ENCODE results near the gene TMPRSS13. TPM values are rescaled to one million over a fixed set of nuclear protein-coding genes. Genes with fewer than 3 reads are reported as not detected.

The TMPRSS13 gene
- total RNA-seq, 2 experiments from 2014 or later, result 0.99 to 1.4 TPM

DNA sequence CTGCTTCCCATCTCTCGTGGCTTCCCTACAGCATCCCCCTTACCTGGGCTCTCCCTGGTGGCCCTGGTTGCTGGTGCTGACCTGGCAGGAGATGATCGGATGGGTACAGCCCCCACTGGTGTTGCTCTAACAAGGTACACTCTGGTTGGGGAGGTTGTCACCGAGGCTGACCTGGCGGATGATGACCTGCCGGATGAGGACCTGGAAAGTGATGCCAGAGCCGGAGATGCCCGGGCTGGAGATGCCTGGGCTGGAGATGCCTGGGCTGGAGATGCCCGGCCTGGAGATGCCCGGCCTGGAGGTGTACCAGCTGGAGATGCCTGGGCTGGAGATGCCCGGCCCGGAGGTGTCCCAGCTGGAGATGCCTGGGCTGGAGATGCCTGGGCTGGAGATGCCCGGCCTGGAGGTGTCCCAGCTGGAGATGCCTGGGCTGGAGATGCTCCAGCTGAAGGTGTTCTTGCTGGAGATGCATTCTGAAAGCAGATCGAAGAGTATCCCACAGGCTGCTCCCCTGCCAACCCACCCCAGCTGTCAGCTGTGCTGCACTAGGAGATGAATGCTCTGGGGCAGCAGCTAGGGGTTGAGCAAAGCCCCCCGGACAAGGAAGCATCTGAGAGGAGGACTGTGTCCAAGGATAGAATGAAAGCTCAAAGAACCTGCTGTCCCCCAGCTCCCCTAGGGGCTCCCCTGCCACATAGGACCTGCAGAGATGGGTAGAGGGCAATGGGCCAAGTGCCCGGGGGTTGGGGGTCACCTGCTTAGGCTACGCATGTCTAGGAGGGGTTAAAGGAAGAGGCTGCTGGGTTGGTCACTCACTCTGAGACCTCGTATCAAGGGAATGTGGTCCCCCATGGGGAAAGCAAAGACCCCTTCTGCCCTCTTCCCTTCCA lies 10.6 kb downstream of the TMPRSS13 start:
- Histone ChIP-seq H3K27me3 (ENCODE audit: control insufficient read depth in 1 of 2, insufficient read depth in 2 of 2, low read length in 2 of 2) (no peaks in the 10 kb centered on the region), H3K27ac (ENCODE audit: low read depth in 1 of 2, low read length in 2 of 2) (no peak overlapping the region), H3K4me1 (ENCODE audit: insufficient read depth, low read length) (no peaks in the 10 kb centered on the region), H3K36me3 (ENCODE audit: insufficient read depth, low read length) (no peaks in the 10 kb centered on the region), H3K9me3 (ENCODE audit: control insufficient read depth in 1 of 2, insufficient read depth in 1 of 2, low read length in 2 of 2) (no peaks in the 10 kb centered on the region), H3K4me3 (ENCODE audit: low read length) (no peak overlapping the region)
- Mint-ChIP-seq H3K36me3 (ENCODE audit: low read depth) (no peaks in the 10 kb centered on the region), H3K4me1 (ENCODE audit: low read depth) (no peaks in the 10 kb centered on the region), H3K9me3 (no peaks in the 10 kb centered on the region), H3K4me3 (no peak overlapping the region), H3K27ac (no peak overlapping the region), H3K27me3 (no peaks in the 10 kb centered on the region)
- DNase-seq (peak in 1 of 14 experiments; percentile 17), ATAC-seq (ENCODE audit: poor library complexity) (no peak)
- intact Hi-C loops (cut with DNase I, micrococcal nuclease), result no loop called here
- TF ChIP-seq, protein P1, sequence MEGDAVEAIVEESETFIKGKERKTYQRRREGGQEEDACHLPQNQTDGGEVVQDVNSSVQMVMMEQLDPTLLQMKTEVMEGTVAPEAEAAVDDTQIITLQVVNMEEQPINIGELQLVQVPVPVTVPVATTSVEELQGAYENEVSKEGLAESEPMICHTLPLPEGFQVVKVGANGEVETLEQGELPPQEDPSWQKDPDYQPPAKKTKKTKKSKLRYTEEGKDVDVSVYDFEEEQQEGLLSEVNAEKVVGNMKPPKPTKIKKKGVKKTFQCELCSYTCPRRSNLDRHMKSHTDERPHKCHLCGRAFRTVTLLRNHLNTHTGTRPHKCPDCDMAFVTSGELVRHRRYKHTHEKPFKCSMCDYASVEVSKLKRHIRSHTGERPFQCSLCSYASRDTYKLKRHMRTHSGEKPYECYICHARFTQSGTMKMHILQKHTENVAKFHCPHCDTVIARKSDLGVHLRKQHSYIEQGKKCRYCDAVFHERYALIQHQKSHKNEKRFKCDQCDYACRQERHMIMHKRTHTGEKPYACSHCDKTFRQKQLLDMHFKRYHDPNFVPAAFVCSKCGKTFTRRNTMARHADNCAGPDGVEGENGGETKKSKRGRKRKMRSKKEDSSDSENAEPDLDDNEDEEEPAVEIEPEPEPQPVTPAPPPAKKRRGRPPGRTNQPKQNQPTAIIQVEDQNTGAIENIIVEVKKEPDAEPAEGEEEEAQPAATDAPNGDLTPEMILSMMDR (IDR thresholded peaks at IDR 0.05), result no peak
- CTCF ChIA-PET, result no interaction called here
- POLR2A ChIA-PET, result no interaction called here

DNA sequence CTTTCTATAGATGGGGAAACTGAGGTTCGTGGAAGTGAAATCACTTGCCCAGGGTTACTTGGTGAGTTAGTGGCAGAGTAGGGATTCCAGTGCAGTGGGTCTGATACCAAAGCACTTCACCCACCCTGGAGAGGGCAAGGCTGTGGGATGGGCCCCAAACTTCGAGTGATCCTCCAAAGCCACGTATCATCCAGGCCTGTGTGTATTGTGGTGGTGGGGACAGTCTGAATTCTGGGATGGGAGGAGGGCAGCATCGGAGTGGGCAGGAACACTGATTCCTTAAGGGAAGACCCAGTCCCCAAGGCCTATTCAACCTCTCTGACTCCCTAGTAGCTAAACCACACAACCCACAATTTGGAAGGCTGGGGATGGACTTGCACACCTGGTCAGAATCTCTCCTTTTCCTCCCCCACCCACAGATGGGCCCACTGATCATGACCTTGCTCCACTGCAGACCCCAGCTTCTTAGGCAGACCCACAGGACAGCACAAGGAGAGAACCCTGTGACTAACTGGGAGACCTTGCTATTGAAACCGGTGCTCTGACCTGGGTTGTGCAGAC lies 11.5 kb downstream of the TMPRSS13 start:
- Histone ChIP-seq H3K36me3 (ENCODE audit: insufficient read depth, low read length) (no peaks in the 10 kb centered on the region), H3K4me1 (ENCODE audit: insufficient read depth, low read length) (no peaks in the 10 kb centered on the region), H3K9me3 (ENCODE audit: control insufficient read depth in 1 of 2, insufficient read depth in 1 of 2, low read length in 2 of 2) (no peaks in the 10 kb centered on the region), H3K27ac (ENCODE audit: low read depth in 1 of 2, low read length in 2 of 2) (no peak overlapping the region), H3K27me3 (ENCODE audit: control insufficient read depth in 1 of 2, insufficient read depth in 2 of 2, low read length in 2 of 2) (no peaks in the 10 kb centered on the region), H3K4me3 (ENCODE audit: low read length) (no peak overlapping the region)
- no peak for ATAC-seq (ENCODE audit: poor library complexity)
- peak in 1 of 14 experiments; percentile 14 for DNase-seq
- CTCF ChIA-PET, result no interaction called here
- no peaks in the 10 kb centered on the region for H3K27me3 Mint-ChIP-seq
- TF ChIP-seq, protein P1 (IDR thresholded peaks at IDR 0.05), result no peak
- H3K27ac Mint-ChIP-seq, result no peak overlapping the region
- H3K36me3 Mint-ChIP-seq (ENCODE audit: low read depth), result no peaks in the 10 kb centered on the region
- intact Hi-C loops (cut with DNase I, micrococcal nuclease), result no loop called here
- no peak overlapping the region for H3K4me3 Mint-ChIP-seq
- no peaks in the 10 kb centered on the region for H3K4me1 Mint-ChIP-seq (ENCODE audit: low read depth)
- POLR2A ChIA-PET, result no interaction called here
- no peaks in the 10 kb centered on the region for H3K9me3 Mint-ChIP-seq

DNA sequence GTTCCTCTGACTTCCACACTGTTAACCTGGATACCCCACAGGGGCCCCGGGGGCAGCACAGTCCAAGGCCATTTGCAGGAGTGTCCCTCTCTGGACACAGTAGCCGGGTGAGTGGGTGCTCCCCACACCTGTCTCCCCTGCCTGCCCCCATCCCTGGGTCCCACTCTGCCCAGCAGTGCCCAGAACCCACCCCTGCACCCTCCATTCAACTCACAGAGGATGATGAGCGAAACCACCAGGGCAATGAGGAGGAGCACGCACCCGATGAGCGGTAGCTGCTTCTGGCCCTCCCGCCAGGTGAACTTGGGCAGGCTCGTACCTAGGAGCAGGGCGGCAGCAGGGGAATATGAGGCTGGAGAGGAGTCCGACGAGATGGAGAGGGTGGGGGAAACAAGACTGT lies 12.2 kb downstream of the TMPRSS13 start:
- CTCF ChIA-PET, result no interaction called here
- Mint-ChIP-seq H3K27ac (no peak overlapping the region), H3K27me3 (no peaks in the 10 kb centered on the region), H3K4me3 (no peak overlapping the region), H3K36me3 (ENCODE audit: low read depth) (no peaks in the 10 kb centered on the region), H3K4me1 (ENCODE audit: low read depth) (no peaks in the 10 kb centered on the region), H3K9me3 (no peaks in the 10 kb centered on the region)
- intact Hi-C loops (cut with DNase I, micrococcal nuclease), result no loop called here
- Histone ChIP-seq H3K4me3 (ENCODE audit: low read length) (no peak overlapping the region), H3K27ac (ENCODE audit: low read depth in 1 of 2, low read length in 2 of 2) (no peak overlapping the region), H3K27me3 (ENCODE audit: control insufficient read depth in 1 of 2, insufficient read depth in 2 of 2, low read length in 2 of 2) (no peaks in the 10 kb centered on the region), H3K36me3 (ENCODE audit: insufficient read depth, low read length) (no peaks in the 10 kb centered on the region), H3K9me3 (ENCODE audit: control insufficient read depth in 1 of 2, insufficient read depth in 1 of 2, low read length in 2 of 2) (no peaks in the 10 kb centered on the region), H3K4me1 (ENCODE audit: insufficient read depth, low read length) (no peaks in the 10 kb centered on the region)
- no peak for ATAC-seq (ENCODE audit: poor library complexity)
- DNase-seq, result peak in 1 of 14 experiments; percentile 10
- TF ChIP-seq, protein P1 (IDR thresholded peaks at IDR 0.05), result no peak
- POLR2A ChIA-PET, result interaction anchor here (0.6 kb wide), 1 partner anchor 475 kb away, joined by 4 read pairs; no protein-coding TSS in a partner anchor
